Transverse colon (tissue), 4 donors: Measurements from ENCODE around the gene CYP19A1. TPM values are rescaled to one million over a fixed set of nuclear protein-coding genes. Genes with fewer than 3 reads are reported as not detected.

Source experiments
- DNase-seq: peaks from one replicate; pipeline ENCODE4 v3.0.0-alpha.2; 2019
- H3K27ac ChIP-seq, 4 donors: fragments of 200-600 bp; sonication (generic); 2 replicates each; pipeline ENCODE4 v1.5.1; 2016 to 2018; ENCODE audit warnings: inconsistent platforms in 4 of 4
- H3K27me3 ChIP-seq: fragments of 200-600 bp; sonication (generic); 2 replicates; pipeline ENCODE4 v1.5.1; 2017; ENCODE audit warnings: inconsistent platforms
- H3K36me3 ChIP-seq, 4 donors: fragments of 200-600 bp; sonication (generic); 2 replicates each; pipeline ENCODE4 v1.5.1; 2017 to 2019; ENCODE audit warnings: inconsistent platforms in 4 of 4
- H3K4me1 ChIP-seq, 4 donors: fragments of 200-600 bp; sonication (generic); 2 replicates each; pipeline ENCODE4 v1.5.1; 2017 to 2020; ENCODE audit warnings: inconsistent platforms in 4 of 4
- H3K4me3 ChIP-seq, 4 donors: fragments of 200-600 bp; sonication (generic); 1 replicate in 1 of 4; 2 replicates in 3 of 4; pipeline versions ENCODE4 v1.5.1 to v1.6.1; 2017 to 2019; ENCODE audit warnings: inconsistent platforms in 4 of 4
- H3K9me3 ChIP-seq, 2 donors: fragments of 200-600 bp; sonication (generic); 2 replicates each; pipeline ENCODE4 v1.5.1; 2017 to 2019; ENCODE audit warnings: inconsistent platforms in 2 of 2
- CTCF ChIP-seq, 5 experiments: fragments of 200-600 bp in 3 of 5; fragments of 450-650 bp in 2 of 5; sonication (generic) in 3 of 5; IDR thresholded peaks; 1 replicate in 2 of 5; 2 replicates in 3 of 5; pipeline ENCODE4 v1.5.1; 2016 to 2017; ENCODE audit warnings: antibody characterized with exemption in 5 of 5, inconsistent platforms in 3 of 5, mild to moderate bottlenecking in 2 of 5, moderate library complexity in 1 of 5
- EP300 ChIP-seq: sonication (generic); formaldehyde crosslinking; IDR thresholded peaks from one replicate; pipeline ENCODE4 v1.6.1; 2017; ENCODE audit warnings: antibody characterized with exemption, low read depth
- POLR2A ChIP-seq: fragments of 450-650 bp; IDR thresholded peaks from one replicate; pipeline ENCODE4 v1.6.1; 2016; ENCODE audit warnings: antibody characterized with exemption, mild to moderate bottlenecking, moderate library complexity
- POLR2AphosphoS5 ChIP-seq, 3 donors: sonication (generic); formaldehyde crosslinking; IDR thresholded peaks; one replicate each; pipeline ENCODE4 v1.6.1; 2016; ENCODE audit warnings: antibody characterized with exemption in 3 of 3
- WGBS, 2 donors: methylation state at CpG; one replicate each; pipeline ENCODE4 v1.1.5; 2018; ENCODE audit warnings: low coverage in 1 of 2; 5-methylcytosine and 5-hydroxymethylcytosine counted together
- in situ Hi-C, 4 donors: fragments of 200-750 bp; cut with MboI; loops; one replicate each; pipeline versions ENCODE4 v1.15.0 to v1.15.1; 2017; ENCODE audit warnings: low sequenced_read_pairs in 3 of 4, low pct_ligation_motif_present in 1 of 4, low pct_unique_long_range_greater_than_20kb in 1 of 4
- intact Hi-C: fragments of 100-400 bp; cut with DNase I; formaldehyde crosslinking; loops from one replicate; pipeline ENCODE4 v1.15.1; 2023; ENCODE audit warnings: low total_unique reads
- total RNA-seq, 4 donors: library from RNA; depleted of rRNA; stranded (reverse); fragments of >200 nt; gene quantifications; one replicate each; pipeline ENCODE4 v1.1.0, GENCODE V29; 2016

The CYP19A1 gene
- total RNA-seq, 4 donors from 2014 or later = not detected

DNA sequence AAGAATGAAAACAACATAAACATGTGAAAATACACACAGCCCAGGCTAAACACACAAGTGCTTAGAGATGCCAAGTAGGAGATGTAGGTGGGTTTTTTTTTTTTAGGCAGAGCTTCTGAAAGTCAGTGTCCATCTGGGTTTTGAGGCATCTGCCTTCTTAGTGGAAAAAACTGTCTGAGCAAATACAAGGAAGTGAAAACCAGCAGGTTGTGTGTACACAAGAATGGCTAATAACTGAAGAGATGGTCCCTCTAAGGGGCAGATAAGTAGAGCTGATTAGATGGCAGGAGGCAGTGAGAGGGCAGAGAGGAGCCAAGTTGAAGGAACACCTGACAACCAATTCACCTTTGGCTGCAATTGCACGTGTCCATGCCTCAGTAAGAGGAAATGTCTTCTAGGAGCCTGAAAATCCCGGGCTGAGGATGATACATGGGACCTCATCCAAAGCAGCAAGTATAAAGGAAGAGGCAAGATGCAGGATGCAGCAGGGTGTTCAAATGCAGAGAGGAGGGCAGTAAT, 34.9 kb downstream of the CYP19A1 start:
- no peak for DNase-seq
- Histone ChIP-seq H3K36me3 (no peaks in the 10 kb centered on the region), H3K4me3 (no peak overlapping the region), H3K27ac (no peak overlapping the region), H3K27me3 (no peaks in the 10 kb centered on the region), H3K9me3 (no peaks in the 10 kb centered on the region), H3K4me1 (peaks cover 0 to 5% (median 0%) of the 10 kb centered on the region in 4 donors)
- intact Hi-C loops = no loop called here
- in situ Hi-C loops = no loop called here
- TF ChIP-seq CTCF (IDR thresholded peaks at IDR 0.05) = no peak
- TF ChIP-seq POLR2A = no peak
- no peak for TF ChIP-seq POLR2AphosphoS5 (IDR thresholded peaks at IDR 0.05)
- no peak for TF ChIP-seq EP300
- 22 to 41% methylated on average over 2 of the region's 2 CpGs for WGBS, 2 donors

DNA sequence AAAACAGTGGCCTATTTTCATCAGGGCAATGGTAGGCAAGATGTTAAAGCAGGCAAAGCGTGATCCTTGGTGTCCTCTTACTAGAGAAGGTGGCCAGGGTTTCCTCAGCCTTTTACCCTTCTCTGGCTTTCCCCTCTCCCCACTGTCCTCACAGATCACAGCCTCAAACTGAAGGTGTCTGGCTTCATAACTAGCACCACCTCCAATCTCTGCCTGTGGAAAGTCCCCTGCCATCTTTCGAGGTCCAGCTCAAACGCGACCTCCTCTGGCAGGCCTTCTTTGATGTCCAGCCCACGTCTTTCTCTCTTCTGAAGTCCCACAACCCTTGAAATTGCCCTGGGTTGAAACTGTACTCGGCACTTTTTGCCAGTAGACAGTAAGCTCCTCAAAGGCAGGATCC, 35.9 kb downstream of the CYP19A1 start:
- H3K4me3 ChIP-seq = no peak overlapping the region
- 71 to 90% methylated on average over 5 to 6 of the region's 6 CpGs for WGBS, 2 donors
- no peak for DNase-seq
- in situ Hi-C loops (no loop called here), intact Hi-C loops (no loop called here)
- TF ChIP-seq EP300 (no peak), CTCF (IDR thresholded peaks at IDR 0.05) (no peak), POLR2AphosphoS5 (IDR thresholded peaks at IDR 0.05) (no peak), POLR2A (no peak)
- no peaks in the 10 kb centered on the region for H3K9me3 ChIP-seq
- H3K36me3 ChIP-seq = no peaks in the 10 kb centered on the region
- no peaks in the 10 kb centered on the region for H3K27me3 ChIP-seq
- peaks cover 0 to 5% (median 0%) of the 10 kb centered on the region in 4 donors for H3K4me1 ChIP-seq
- no peak overlapping the region for H3K27ac ChIP-seq

- Histone ChIP-seq H3K4me3 (no peak overlapping the region), H3K9me3 (no peaks in the 10 kb centered on the region), H3K27ac (peak overlapping the region in 2 of 4 donors; percentile 15), H3K4me1 (peaks cover 0 to 5% (median 0%) of the 10 kb centered on the region in 4 donors), H3K27me3 (no peaks in the 10 kb centered on the region), H3K36me3 (no peaks in the 10 kb centered on the region)
- intact Hi-C loops (no loop called here), in situ Hi-C loops (no loop called here)
- no peak for TF ChIP-seq EP300
- TF ChIP-seq CTCF (IDR thresholded peaks at IDR 0.05) = no peak
- TF ChIP-seq POLR2A = no peak
- TF ChIP-seq POLR2AphosphoS5 (IDR thresholded peaks at IDR 0.05) = no peak
- 60 to 70% methylated on average over 1 to 5 of the region's 5 CpGs for WGBS, 2 donors
- no peak for DNase-seq
These were observed 39.0 kb downstream of the CYP19A1 start for GRCh38 chr15:51299187-51300015.

- no peak for DNase-seq
These were observed 39.8 kb downstream of the CYP19A1 start for GRCh38 chr15:51298620-51299019.

More at GRCh38 chr15:51298620-51299019, 39.8 kb downstream of the CYP19A1 start:
- no peak overlapping the region for H3K4me3 ChIP-seq
- intact Hi-C loops = no loop called here
- H3K36me3 ChIP-seq = no peaks in the 10 kb centered on the region
- H3K27ac ChIP-seq = peak overlapping the region in 2 of 4 donors; percentile 15 to 34
- no peaks in the 10 kb centered on the region for H3K9me3 ChIP-seq
- 67 to 100% methylated on average over 1 to 2 of the region's 2 CpGs for WGBS, 2 donors
- no peaks in the 10 kb centered on the region for H3K27me3 ChIP-seq
- in situ Hi-C loops = no loop called here
- no peak for TF ChIP-seq EP300
- TF ChIP-seq POLR2A = no peak
- no peak for TF ChIP-seq POLR2AphosphoS5 (IDR thresholded peaks at IDR 0.05)
- no peak for TF ChIP-seq CTCF (IDR thresholded peaks at IDR 0.05)
- H3K4me1 ChIP-seq = peaks cover 0 to 5% (median 0%) of the 10 kb centered on the region in 4 donors
